Thyroid gland (tissue), 4 donors: ENCODE measurements around the gene NR1H2.
"Not testable (repeated sequence)": the region's sequence is repeated elsewhere in the genome, so short reads cannot be mapped to it uniquely, and the experiment has no call there.

ENCODE experiments used
- POLR2A ChIP-seq, 2 donors: fragments of 450-650 bp; IDR thresholded peaks; one replicate each; pipeline ENCODE4 v1.6.1; 2017; ENCODE audit warnings: antibody characterized with exemption in 2 of 2, mild to moderate bottlenecking in 2 of 2, moderate library complexity in 1 of 2
- TF ChIP-seq, protein P1 (sequence below), 6 experiments: fragments of 200-600 bp in 3 of 6; fragments of 450-650 bp in 3 of 6; sonication (generic) in 3 of 6; IDR thresholded peaks; one replicate each; pipeline ENCODE4 v1.5.1; 2016 to 2019; ENCODE audit warnings: antibody characterized with exemption in 6 of 6, mild to moderate bottlenecking in 2 of 6, inconsistent platforms in 1 of 6, moderate library complexity in 1 of 6

DNA sequence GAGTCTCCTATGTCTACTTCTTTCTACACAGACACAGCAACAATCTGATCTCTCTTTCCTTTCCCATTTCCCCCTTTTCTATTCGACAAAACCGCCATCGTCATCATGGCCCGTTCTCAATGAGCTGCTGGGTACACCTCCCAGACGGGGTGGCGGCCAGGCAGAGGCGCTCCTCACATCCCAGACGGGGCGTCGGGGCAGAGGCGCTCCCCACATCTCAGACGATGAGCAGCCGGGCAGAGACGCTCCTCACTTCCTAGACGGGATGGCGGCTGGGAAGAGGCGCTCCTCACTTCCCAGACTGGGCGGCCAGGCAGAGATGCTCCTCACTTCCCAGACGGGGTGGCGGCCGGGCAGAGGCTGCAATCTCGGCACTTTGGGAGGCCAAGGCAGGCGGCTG lies 14.7 kb downstream of the NR1H2 start:
- TF ChIP-seq, protein P1, sequence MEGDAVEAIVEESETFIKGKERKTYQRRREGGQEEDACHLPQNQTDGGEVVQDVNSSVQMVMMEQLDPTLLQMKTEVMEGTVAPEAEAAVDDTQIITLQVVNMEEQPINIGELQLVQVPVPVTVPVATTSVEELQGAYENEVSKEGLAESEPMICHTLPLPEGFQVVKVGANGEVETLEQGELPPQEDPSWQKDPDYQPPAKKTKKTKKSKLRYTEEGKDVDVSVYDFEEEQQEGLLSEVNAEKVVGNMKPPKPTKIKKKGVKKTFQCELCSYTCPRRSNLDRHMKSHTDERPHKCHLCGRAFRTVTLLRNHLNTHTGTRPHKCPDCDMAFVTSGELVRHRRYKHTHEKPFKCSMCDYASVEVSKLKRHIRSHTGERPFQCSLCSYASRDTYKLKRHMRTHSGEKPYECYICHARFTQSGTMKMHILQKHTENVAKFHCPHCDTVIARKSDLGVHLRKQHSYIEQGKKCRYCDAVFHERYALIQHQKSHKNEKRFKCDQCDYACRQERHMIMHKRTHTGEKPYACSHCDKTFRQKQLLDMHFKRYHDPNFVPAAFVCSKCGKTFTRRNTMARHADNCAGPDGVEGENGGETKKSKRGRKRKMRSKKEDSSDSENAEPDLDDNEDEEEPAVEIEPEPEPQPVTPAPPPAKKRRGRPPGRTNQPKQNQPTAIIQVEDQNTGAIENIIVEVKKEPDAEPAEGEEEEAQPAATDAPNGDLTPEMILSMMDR (IDR thresholded peaks at IDR 0.05), result not testable (repeated sequence)
- not testable (repeated sequence) for TF ChIP-seq POLR2A (IDR thresholded peaks at IDR 0.05)
